ENCODE results near the gene ZNF524.

Gene ZNF524

DNA sequence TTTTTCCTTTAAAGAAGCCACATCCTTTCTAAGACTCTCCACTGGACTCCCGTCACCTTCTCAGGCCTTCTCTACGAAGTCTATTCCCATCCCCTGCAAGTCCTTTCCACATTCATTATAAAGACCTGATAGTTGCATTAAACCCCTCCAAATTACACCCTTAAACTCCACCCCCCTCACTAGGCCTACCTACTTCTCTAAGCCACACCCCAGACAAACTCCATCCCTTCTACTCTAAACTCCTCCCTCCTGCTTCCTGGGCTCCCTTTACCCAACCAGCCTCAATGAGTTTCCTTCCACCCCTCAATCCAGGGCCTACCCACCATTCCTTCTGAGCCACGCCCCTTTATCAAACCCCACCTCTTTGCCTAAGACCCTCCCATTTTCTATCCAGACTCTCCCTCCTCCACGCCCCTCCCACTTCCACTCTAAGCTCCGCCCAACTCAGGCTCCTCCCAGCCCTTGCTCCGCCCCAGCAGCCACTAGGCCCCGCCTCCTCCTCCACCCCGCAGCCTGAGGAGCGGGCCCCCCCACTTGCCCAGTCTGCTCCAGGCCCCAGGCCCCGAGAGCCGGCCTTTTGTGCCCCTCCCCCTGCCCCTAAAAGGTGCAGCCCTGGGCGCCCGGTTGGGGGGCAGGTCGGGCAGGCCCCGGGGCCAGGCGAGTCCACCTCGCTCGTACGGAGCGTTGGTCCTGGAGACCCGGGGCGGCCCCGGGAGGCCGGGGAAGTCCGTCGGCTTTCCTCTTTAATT lies 1.2 kb upstream of the ZNF524 start:
- DNase-seq (ENCODE audit: low spot score in 2 of 2) (peak; percentile 97 to 99), ATAC-seq (replicated peaks; ENCODE audit: extremely low read depth, poor library complexity, severe bottlenecking) (peak; percentile 54)
- Mint-ChIP-seq H3K4me3 (peak overlapping the region; percentile 94), H3K27ac (ENCODE audit: low read depth) (peak overlapping the region; percentile 91), H3K4me1 (peaks cover 26% of the 10 kb centered on the region), H3K27me3 (no peaks in the 10 kb centered on the region), H3K36me3 (ENCODE audit: insufficient read depth) (peaks cover 11% of the 10 kb centered on the region), H3K9me3 (no peaks in the 10 kb centered on the region)

DNA sequence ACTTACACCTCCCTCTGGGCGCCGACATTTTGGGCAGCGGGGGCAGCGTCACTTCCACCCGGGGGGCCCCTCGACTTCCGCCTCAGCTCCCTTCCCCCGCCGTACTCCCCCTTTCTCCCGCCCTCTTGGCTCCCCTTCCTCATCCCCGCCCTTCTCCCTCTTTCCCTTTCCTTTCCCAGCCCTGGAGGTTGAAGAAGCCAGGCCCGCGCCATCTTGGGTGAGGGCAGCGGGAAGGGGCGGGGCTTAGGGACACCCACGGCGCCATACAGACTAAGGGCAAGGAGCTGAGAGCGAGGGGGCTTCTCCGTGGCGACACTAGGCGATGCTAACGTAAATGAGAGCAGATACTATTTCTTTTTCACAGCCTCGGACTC lies 633 bp upstream of the ZNF524 start, which contains the start of gene FIZ1:
Gene FIZ1, minus strand, starts transcription at position 50 of the 374 bp plus-strand sequence. CDS start 1,652 bp downstream, outside the sequence.
- peak; percentile 83 for ATAC-seq (replicated peaks; ENCODE audit: extremely low read depth, poor library complexity, severe bottlenecking)
- Mint-ChIP-seq H3K36me3 (ENCODE audit: insufficient read depth) (peaks cover 11% of the 10 kb centered on the region), H3K4me1 (peaks cover 28% of the 10 kb centered on the region), H3K27me3 (no peaks in the 10 kb centered on the region), H3K27ac (ENCODE audit: low read depth) (peak within 1 kb of the TSS; percentile 91), H3K4me3 (peak within 1 kb of the TSS; percentile 94), H3K9me3 (no peaks in the 10 kb centered on the region)
- peak; percentile 90 to 94 for DNase-seq (ENCODE audit: low spot score in 2 of 2)

GRCh38 chr19:55600662-55601028 lies 557 bp downstream of the ZNF524 start:
- Mint-ChIP-seq H3K27ac (ENCODE audit: low read depth) (peak overlapping the region; percentile 29), H3K4me1 (peaks cover 36% of the 10 kb centered on the region), H3K9me3 (no peaks in the 10 kb centered on the region), H3K4me3 (peak overlapping the region; percentile 94), H3K27me3 (no peaks in the 10 kb centered on the region), H3K36me3 (ENCODE audit: insufficient read depth) (peaks cover 9% of the 10 kb centered on the region)
- DNase-seq (ENCODE audit: low spot score in 2 of 2) (no peak), ATAC-seq (replicated peaks; ENCODE audit: extremely low read depth, poor library complexity, severe bottlenecking) (no peak)

DNA sequence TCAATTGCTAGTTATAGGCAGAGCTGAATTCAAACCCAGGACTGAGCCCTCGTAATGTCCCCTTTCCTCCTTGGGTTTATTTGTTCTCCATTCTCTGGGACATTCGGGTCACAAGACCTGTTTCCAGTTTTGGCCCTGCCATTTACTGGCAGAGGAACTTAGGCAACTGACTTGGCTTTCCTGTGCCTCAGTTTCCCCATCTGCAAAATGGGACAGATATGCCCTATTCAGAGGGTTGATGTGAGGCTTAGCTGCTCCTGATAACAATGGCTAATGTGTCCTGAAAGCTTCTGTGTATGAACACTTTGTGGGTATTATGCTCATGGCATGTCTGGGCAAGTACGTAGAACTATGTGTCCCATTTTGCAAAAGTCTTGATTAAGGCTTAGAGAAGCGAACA lies 996 bp downstream of the ZNF524 start:
- Mint-ChIP-seq H3K4me3 (peak overlapping the region; percentile 94), H3K4me1 (peaks cover 40% of the 10 kb centered on the region), H3K27me3 (no peaks in the 10 kb centered on the region), H3K27ac (ENCODE audit: low read depth) (peak overlapping the region; percentile 29), H3K9me3 (no peaks in the 10 kb centered on the region), H3K36me3 (ENCODE audit: insufficient read depth) (peaks cover 13% of the 10 kb centered on the region)
- DNase-seq (ENCODE audit: low spot score in 2 of 2) (no peak), ATAC-seq (replicated peaks; ENCODE audit: extremely low read depth, poor library complexity, severe bottlenecking) (no peak)

- DNase-seq (ENCODE audit: low spot score in 2 of 2) (no peak), ATAC-seq (replicated peaks; ENCODE audit: extremely low read depth, poor library complexity, severe bottlenecking) (no peak)
- Mint-ChIP-seq H3K27me3 (no peaks in the 10 kb centered on the region), H3K9me3 (no peaks in the 10 kb centered on the region), H3K27ac (ENCODE audit: low read depth) (no peak overlapping the region), H3K4me1 (peaks cover 53% of the 10 kb centered on the region), H3K4me3 (peak overlapping the region; percentile 94), H3K36me3 (ENCODE audit: insufficient read depth) (peaks cover 14% of the 10 kb centered on the region)
Observed at GRCh38 chr19:55602104-55603001, 2.3 kb downstream of the ZNF524 start.

GRCh38 chr19:55603115-55603514 lies 3.0 kb downstream of the ZNF524 start:
- H3K4me1 Mint-ChIP-seq: peaks cover 61% of the 10 kb centered on the region
- DNase-seq (ENCODE audit: low spot score in 2 of 2) (no peak), ATAC-seq (replicated peaks; ENCODE audit: extremely low read depth, poor library complexity, severe bottlenecking) (no peak)
- H3K27me3 Mint-ChIP-seq: no peaks in the 10 kb centered on the region
- H3K9me3 Mint-ChIP-seq: no peaks in the 10 kb centered on the region
- H3K4me3 Mint-ChIP-seq: peak overlapping the region; percentile 89
- peaks cover 14% of the 10 kb centered on the region for H3K36me3 Mint-ChIP-seq (ENCODE audit: insufficient read depth)
- H3K27ac Mint-ChIP-seq (ENCODE audit: low read depth): no peak overlapping the region

- Mint-ChIP-seq H3K4me1 (peaks cover 58% of the 10 kb centered on the region), H3K27me3 (no peaks in the 10 kb centered on the region), H3K9me3 (no peaks in the 10 kb centered on the region), H3K4me3 (peak overlapping the region; percentile 89), H3K36me3 (ENCODE audit: insufficient read depth) (peaks cover 14% of the 10 kb centered on the region), H3K27ac (ENCODE audit: low read depth) (no peak overlapping the region)
- ATAC-seq (replicated peaks; ENCODE audit: extremely low read depth, poor library complexity, severe bottlenecking): no peak
- no peak for DNase-seq (ENCODE audit: low spot score in 2 of 2)
Observed at GRCh38 chr19:55603581-55604292, 3.6 kb downstream of the ZNF524 start.

DNA sequence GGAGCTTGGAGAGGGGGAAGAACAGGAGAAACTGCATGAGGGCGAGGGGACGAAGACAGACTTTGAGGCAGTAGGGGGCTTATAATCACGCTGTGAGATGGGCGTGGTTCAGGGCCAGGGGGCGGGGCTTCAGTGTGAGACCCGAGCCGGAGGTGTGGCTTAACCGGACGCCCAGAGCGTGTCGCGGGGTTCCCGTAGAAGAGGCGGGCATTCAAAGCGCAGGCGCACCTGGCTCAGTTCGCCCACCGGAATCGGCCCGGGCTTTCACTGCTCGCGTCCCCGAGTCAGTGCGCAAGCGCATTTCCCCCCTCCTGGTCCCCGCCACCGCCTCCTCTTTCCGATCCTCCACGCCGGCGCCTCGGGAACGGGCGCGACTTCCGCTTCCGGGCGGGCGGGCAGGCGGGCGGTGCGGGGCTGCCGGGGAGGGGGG lies 5.1 kb downstream of the ZNF524 start:
- H3K36me3 Mint-ChIP-seq (ENCODE audit: insufficient read depth): peaks cover 11% of the 10 kb centered on the region

DNA sequence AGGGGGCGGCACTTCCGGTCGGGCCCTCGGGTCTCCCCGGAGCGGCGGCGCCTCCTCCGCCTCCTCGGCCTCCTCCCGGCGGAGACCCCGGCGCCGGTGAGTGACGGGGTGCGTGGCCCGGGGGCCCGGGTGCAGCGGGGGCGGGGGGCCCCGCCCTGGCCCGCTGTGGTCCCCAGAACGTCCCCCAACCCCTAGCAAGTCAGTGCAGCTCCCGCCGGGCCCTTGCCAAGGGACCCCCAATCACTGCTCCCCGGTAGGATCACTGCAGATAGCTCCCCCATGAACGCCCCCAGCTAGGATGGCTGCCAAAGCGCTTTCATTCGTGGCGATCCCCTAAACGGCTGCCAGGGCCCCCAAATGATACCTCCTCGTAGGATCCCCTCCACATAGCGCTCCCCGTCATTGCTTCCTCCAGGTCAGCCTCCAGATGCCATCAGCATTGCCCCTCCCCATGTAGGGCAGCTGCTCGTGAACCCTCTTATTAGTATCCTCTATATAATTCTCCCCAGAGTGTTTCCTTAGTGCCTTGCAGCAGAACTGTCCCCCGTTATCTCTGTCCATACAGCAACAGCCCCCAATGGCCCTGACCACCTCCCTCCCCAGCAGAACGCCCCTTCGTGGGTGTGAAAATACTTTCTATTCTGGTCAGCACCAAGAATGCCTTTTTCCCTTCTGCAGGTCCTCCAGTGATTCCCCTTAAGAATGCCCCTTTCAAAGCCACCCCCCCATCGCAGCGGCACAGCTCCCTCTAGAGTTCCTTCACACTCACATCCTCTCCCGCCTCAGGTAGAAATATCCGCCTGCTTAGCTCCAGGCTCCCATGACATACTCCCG lies 5.8 kb downstream of the ZNF524 start, which contains the start of gene ZNF865:
Gene ZNF865, plus strand, starts transcription at position 11 of the 834 bp plus-strand sequence. CDS start 7,972 bp downstream, outside the sequence.
- Mint-ChIP-seq H3K36me3 (ENCODE audit: insufficient read depth) (peaks cover 11% of the 10 kb centered on the region), H3K27me3 (no peaks in the 10 kb centered on the region), H3K4me3 (peak within 1 kb of the TSS; percentile 89), H3K27ac (ENCODE audit: low read depth) (peak within 1 kb of the TSS; percentile 95), H3K9me3 (no peaks in the 10 kb centered on the region), H3K4me1 (peaks cover 58% of the 10 kb centered on the region)
- ATAC-seq (replicated peaks; ENCODE audit: extremely low read depth, poor library complexity, severe bottlenecking) (peak; percentile 50), DNase-seq (ENCODE audit: low spot score in 2 of 2) (peak; percentile 44 to 47)

More for the DNA sequence above, 5.1 kb downstream of the ZNF524 start:
- Mint-ChIP-seq H3K4me1 (peaks cover 54% of the 10 kb centered on the region), H3K27ac (ENCODE audit: low read depth) (peak overlapping the region; percentile 95), H3K4me3 (peak overlapping the region; percentile 89), H3K27me3 (no peaks in the 10 kb centered on the region), H3K9me3 (no peaks in the 10 kb centered on the region)
- DNase-seq (ENCODE audit: low spot score in 2 of 2) (peak; percentile 92 to 94), ATAC-seq (replicated peaks; ENCODE audit: extremely low read depth, poor library complexity, severe bottlenecking) (peak; percentile 75)

- ATAC-seq (replicated peaks; ENCODE audit: extremely low read depth, poor library complexity, severe bottlenecking): no peak
- H3K36me3 Mint-ChIP-seq (ENCODE audit: insufficient read depth): peaks cover 11% of the 10 kb centered on the region
- DNase-seq (ENCODE audit: low spot score in 2 of 2): no peak
- H3K27ac Mint-ChIP-seq (ENCODE audit: low read depth): peak overlapping the region; percentile 95
- H3K9me3 Mint-ChIP-seq: no peaks in the 10 kb centered on the region
- H3K27me3 Mint-ChIP-seq: no peaks in the 10 kb centered on the region
- H3K4me1 Mint-ChIP-seq: peaks cover 58% of the 10 kb centered on the region
- peak overlapping the region; percentile 89 for H3K4me3 Mint-ChIP-seq
Observed at GRCh38 chr19:55606471-55606787, 6.3 kb downstream of the ZNF524 start.

GRCh38 chr19:55606817-55607216 lies 6.7 kb downstream of the ZNF524 start:
- ATAC-seq (replicated peaks; ENCODE audit: extremely low read depth, poor library complexity, severe bottlenecking) (no peak), DNase-seq (ENCODE audit: low spot score in 2 of 2) (no peak)
- H3K9me3 Mint-ChIP-seq: no peaks in the 10 kb centered on the region
- peaks cover 56% of the 10 kb centered on the region for H3K4me1 Mint-ChIP-seq
- H3K27ac Mint-ChIP-seq (ENCODE audit: low read depth): peak overlapping the region; percentile 95
- H3K36me3 Mint-ChIP-seq (ENCODE audit: insufficient read depth): peaks cover 11% of the 10 kb centered on the region
- H3K4me3 Mint-ChIP-seq: peak overlapping the region; percentile 89
- H3K27me3 Mint-ChIP-seq: no peaks in the 10 kb centered on the region
